GM06990 (cell line): ENCODE results near the gene CSRP1.

Experiments
- DNase-seq: peaks from one replicate; pipeline ENCODE4 v3.0.0-alpha.2; 2011; ENCODE audit not compliant: insufficient read length; ENCODE audit errors: extremely low read depth
- H3K27me3 ChIP-seq: replicated peaks from 2 replicates; pipeline ENCODE4 v1.6.0; 2011; ENCODE audit warnings: low read length; ENCODE audit not compliant: control insufficient read depth, insufficient read depth
- H3K36me3 ChIP-seq: 2 replicates; pipeline ENCODE4 v1.5.1; 2011; ENCODE audit warnings: low read length; ENCODE audit not compliant: control insufficient read depth, insufficient read depth
- H3K4me3 ChIP-seq: replicated peaks from 2 replicates; pipeline ENCODE4 v1.5.1; 2011; ENCODE audit warnings: low read depth, mild to moderate bottlenecking, control low read depth, low read length
- TF ChIP-seq, protein P1 (sequence below): IDR thresholded peaks from 2 replicates; pipeline ENCODE4 v1.5.1; 2011; ENCODE audit warnings: low read length, control low read depth, mild to moderate bottlenecking, inconsistent platforms; ENCODE audit not compliant: insufficient read depth, poor library complexity, severe bottlenecking

Gene CSRP1

DNA sequence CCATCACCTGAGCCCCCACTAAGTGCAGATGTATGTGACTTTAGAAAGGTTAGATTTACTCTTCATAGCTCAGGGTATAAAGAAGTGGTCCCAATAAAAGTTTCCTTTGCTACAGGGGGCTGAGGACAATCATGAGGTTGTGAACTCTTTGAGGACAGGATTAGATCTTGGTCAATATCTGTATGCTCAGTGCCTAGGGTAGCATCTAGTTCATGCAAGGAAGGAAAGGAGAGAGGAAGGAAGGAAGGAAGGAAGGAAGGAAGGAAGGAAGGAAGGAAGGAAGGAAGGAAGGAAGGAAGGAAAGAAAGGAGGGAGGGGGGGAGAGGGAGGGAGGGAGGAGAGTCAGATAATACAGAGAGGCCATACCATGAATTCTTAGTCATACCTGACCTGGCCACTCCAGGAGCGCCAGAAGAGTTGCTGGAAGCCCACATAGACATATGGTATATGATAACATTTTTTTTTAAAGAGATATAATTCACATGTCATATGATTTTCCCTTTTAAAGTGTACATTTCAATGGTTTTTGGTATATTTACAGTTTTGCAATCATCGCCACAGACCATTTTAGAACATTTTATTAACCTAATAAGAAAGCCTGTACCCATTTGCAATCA lies 9.7 kb upstream of the CSRP1 start:
- DNase-seq = no peak
- H3K36me3 ChIP-seq = peaks cover 5% of the 10 kb centered on the region
- H3K27me3 ChIP-seq = no peaks in the 10 kb centered on the region
- TF ChIP-seq, protein P1, sequence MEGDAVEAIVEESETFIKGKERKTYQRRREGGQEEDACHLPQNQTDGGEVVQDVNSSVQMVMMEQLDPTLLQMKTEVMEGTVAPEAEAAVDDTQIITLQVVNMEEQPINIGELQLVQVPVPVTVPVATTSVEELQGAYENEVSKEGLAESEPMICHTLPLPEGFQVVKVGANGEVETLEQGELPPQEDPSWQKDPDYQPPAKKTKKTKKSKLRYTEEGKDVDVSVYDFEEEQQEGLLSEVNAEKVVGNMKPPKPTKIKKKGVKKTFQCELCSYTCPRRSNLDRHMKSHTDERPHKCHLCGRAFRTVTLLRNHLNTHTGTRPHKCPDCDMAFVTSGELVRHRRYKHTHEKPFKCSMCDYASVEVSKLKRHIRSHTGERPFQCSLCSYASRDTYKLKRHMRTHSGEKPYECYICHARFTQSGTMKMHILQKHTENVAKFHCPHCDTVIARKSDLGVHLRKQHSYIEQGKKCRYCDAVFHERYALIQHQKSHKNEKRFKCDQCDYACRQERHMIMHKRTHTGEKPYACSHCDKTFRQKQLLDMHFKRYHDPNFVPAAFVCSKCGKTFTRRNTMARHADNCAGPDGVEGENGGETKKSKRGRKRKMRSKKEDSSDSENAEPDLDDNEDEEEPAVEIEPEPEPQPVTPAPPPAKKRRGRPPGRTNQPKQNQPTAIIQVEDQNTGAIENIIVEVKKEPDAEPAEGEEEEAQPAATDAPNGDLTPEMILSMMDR = no peak
- H3K4me3 ChIP-seq = no peak overlapping the region

DNA sequence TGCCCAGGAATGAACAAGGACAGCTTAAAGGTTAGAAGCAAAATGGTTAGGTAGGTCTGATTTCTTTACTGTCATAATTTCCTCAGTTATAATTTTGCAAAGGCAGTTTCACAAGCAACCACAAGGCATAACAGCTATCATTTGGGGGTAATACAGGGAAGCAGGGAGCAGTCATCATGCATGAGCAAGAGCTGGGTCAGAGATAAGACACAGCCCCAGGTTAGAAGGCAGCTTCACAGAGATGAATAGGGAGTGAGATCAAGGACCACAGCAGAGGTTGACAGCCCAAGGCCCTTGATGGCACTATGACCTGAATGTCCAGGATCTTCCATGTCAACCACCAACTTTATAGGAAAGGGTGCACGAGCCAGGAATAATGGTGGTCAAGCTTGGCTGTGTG lies 9.0 kb upstream of the CSRP1 start:
- Histone ChIP-seq H3K27me3 (no peaks in the 10 kb centered on the region), H3K4me3 (no peak overlapping the region), H3K36me3 (peaks cover 5% of the 10 kb centered on the region)
- TF ChIP-seq, protein P1 = no peak
- no peak for DNase-seq

DNA sequence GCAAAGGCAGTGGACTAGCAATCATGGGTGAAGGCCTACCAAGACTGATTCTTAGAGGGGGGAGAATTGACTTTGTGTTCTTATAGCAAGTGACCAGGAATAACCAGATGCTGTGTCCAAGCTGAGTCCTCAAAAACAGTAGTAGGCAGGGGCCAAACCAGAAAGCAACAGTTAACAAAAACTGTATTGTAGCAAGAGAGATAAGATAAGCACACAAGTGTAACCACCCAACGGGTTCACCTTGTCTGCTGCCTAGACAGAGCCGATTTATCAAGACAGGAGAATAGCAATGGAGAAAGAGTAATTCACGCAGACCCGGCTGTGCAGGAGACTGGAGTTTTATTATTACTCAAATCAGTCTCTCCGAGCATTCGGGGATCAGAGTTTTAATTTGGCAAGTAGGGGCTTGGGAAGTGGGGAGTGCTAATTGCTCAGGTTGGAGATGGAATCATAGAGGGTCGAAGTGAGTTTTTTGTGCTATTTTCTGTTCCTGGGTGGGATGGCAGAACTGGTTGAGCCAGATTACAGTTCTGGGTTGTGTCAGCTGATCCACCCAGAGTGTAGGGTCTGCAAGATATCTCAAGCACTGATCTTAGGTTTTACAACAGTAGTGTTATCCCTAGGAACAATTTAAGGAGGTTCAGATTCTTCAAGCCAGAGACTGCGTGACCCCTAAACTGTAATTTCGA lies 8.3 kb upstream of the CSRP1 start:
- TF ChIP-seq, protein P1 = no peak
- no peak for DNase-seq
- Histone ChIP-seq H3K27me3 (no peaks in the 10 kb centered on the region), H3K36me3 (peaks cover 5% of the 10 kb centered on the region), H3K4me3 (no peak overlapping the region)

DNA sequence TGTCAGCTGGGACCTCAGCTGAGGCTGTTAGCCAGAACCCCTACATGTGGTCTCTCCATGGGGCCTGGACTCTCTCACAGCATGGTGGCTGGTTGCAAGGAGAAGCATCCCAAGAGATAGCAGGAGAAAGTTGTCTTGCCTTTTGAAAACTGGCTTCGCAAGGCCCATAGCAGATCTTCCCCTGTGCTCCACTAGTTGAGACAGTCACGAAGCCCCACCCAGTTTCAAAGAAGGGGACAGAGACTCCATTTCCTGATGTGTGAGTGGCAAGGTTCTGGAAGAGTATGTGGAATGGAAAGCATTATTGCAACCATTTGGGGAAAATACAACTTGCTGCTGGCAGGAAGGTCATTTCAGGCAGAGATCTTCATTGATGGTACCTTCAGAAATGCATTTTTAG lies 7.5 kb upstream of the CSRP1 start:
- no peak overlapping the region for H3K4me3 ChIP-seq
- no peaks in the 10 kb centered on the region for H3K27me3 ChIP-seq
- peaks cover 5% of the 10 kb centered on the region for H3K36me3 ChIP-seq
- TF ChIP-seq, protein P1 = no peak
- DNase-seq = no peak

DNA sequence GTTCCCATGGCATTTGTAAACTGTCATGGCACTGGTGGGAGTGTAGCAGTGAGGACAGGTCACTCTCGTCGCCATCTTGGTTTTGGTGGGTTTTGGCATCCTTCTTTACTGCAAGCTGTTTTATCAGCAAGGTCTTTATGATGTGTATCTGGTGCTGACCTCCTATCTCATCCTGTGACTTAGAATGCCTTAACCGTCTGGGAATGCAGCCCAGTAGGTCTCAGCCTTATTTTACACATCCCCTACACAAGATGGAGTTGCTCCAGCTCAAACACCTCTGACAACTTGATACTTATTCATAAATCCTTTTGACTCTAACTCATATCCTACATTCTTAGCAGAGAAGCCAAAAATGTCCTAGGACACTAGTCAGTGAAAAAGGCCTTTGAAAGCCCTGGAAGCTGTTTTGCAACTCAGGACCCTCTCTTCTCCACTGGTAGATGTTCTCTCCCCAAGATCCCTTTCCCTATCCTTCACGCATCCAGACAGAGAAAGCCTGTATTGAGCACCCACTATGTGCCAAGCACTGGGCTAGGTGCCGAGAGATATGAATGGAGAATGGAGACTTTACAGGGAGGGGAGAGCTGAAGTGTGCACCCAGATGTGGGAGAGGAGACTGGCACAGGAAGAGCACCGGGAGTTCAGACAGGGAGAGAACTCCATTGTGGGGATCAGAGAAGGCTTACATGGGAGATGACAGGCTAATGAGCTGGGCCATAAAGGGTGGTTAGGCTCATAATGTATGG lies 6.7 kb upstream of the CSRP1 start:
- DNase-seq = no peak
- H3K4me3 ChIP-seq = no peak overlapping the region
- TF ChIP-seq, protein P1 = no peak
- no peaks in the 10 kb centered on the region for H3K27me3 ChIP-seq
- peaks cover 5% of the 10 kb centered on the region for H3K36me3 ChIP-seq
